ENCODE data around the gene BMERB1.
"Not testable (repeated sequence)": the region's sequence is repeated elsewhere in the genome, so short reads cannot be mapped to it uniquely, and the experiment has no call there.

The BMERB1 gene

GRCh38 chr16:15446901-15447300 lies 12.5 kb downstream of the BMERB1 start:
- Histone ChIP-seq H3K9me3 (ENCODE audit: severe bottlenecking) (peaks cover 2% of the 10 kb centered on the region), H3K36me3 (no peaks in the 10 kb centered on the region), H3K27me3 (ENCODE audit: insufficient read depth, low read depth, severe bottlenecking) (no peaks in the 10 kb centered on the region), H3K4me3 (ENCODE audit: low read depth, low read length) (no peak overlapping the region), H3K27ac (no peak overlapping the region)
- DNase-seq, result no peak
- no peak for TF ChIP-seq CTCF (IDR thresholded peaks at IDR 0.05; ENCODE audit: low read depth, low read length)

- H3K9me3 ChIP-seq (ENCODE audit: severe bottlenecking), result no peaks in the 10 kb centered on the region
- DNase-seq, result no peak
- no peak overlapping the region for H3K4me3 ChIP-seq (ENCODE audit: low read depth, low read length)
- no peak for TF ChIP-seq CTCF (IDR thresholded peaks at IDR 0.05; ENCODE audit: low read depth, low read length)
- no peaks in the 10 kb centered on the region for H3K36me3 ChIP-seq
- no peaks in the 10 kb centered on the region for H3K27me3 ChIP-seq (ENCODE audit: insufficient read depth, low read depth, severe bottlenecking)
- H3K27ac ChIP-seq, result no peak overlapping the region
Observed at GRCh38 chr16:15450624-15451023, 16.2 kb downstream of the BMERB1 start.

GRCh38 chr16:15451098-15451731 lies 16.8 kb downstream of the BMERB1 start:
- no peak overlapping the region for H3K27ac ChIP-seq
- no peak for DNase-seq
- TF ChIP-seq CTCF (IDR thresholded peaks at IDR 0.05; ENCODE audit: low read depth, low read length), result no peak

GRCh38 chr16:15452246-15452855 lies 18.0 kb downstream of the BMERB1 start:
- H3K9me3 ChIP-seq (ENCODE audit: severe bottlenecking), result no peaks in the 10 kb centered on the region
- DNase-seq, result no peak
- no peaks in the 10 kb centered on the region for H3K27me3 ChIP-seq (ENCODE audit: insufficient read depth, low read depth, severe bottlenecking)
- TF ChIP-seq CTCF (IDR thresholded peaks at IDR 0.05; ENCODE audit: low read depth, low read length), result no peak
- no peaks in the 10 kb centered on the region for H3K36me3 ChIP-seq
- H3K4me3 ChIP-seq (ENCODE audit: low read depth, low read length), result no peak overlapping the region
- no peak overlapping the region for H3K27ac ChIP-seq

More at GRCh38 chr16:15451098-15451731, 16.8 kb downstream of the BMERB1 start:
- H3K9me3 ChIP-seq (ENCODE audit: severe bottlenecking), result no peaks in the 10 kb centered on the region
- H3K36me3 ChIP-seq, result no peaks in the 10 kb centered on the region
- no peak overlapping the region for H3K4me3 ChIP-seq (ENCODE audit: low read depth, low read length)
- no peaks in the 10 kb centered on the region for H3K27me3 ChIP-seq (ENCODE audit: insufficient read depth, low read depth, severe bottlenecking)

GRCh38 chr16:15453296-15453695 lies 18.9 kb downstream of the BMERB1 start:
- not testable (repeated sequence) for H3K27me3 ChIP-seq (ENCODE audit: insufficient read depth, low read depth, severe bottlenecking); H3K36me3 ChIP-seq; DNase-seq; H3K27ac ChIP-seq; H3K9me3 ChIP-seq (ENCODE audit: severe bottlenecking); H3K4me3 ChIP-seq (ENCODE audit: low read depth, low read length)

GRCh38 chr16:15454933-15455332 lies 20.5 kb downstream of the BMERB1 start:
- H3K4me3 ChIP-seq (ENCODE audit: low read depth, low read length); H3K27me3 ChIP-seq (ENCODE audit: insufficient read depth, low read depth, severe bottlenecking); H3K27ac ChIP-seq; H3K9me3 ChIP-seq (ENCODE audit: severe bottlenecking); H3K36me3 ChIP-seq: not testable (repeated sequence)
- peak; percentile 46 for DNase-seq

GRCh38 chr16:15457400-15457799 lies 23.0 kb downstream of the BMERB1 start:
- Histone ChIP-seq H3K27ac (no peak overlapping the region), H3K27me3 (ENCODE audit: insufficient read depth, low read depth, severe bottlenecking) (no peaks in the 10 kb centered on the region), H3K4me3 (ENCODE audit: low read depth, low read length) (no peak overlapping the region), H3K36me3 (no peaks in the 10 kb centered on the region), H3K9me3 (ENCODE audit: severe bottlenecking) (no peaks in the 10 kb centered on the region)
- no peak for DNase-seq
- TF ChIP-seq CTCF (IDR thresholded peaks at IDR 0.05; ENCODE audit: low read depth, low read length), result no peak
